H1 (cell line): Measurements from ENCODE around the gene MRPS31. TPM values are rescaled to one million over a fixed set of nuclear protein-coding genes. Genes with fewer than 3 reads are reported as not detected.

Experiments
- SIRT6 ChIP-seq: IDR thresholded peaks from one replicate; pipeline ENCODE4 v1.7.1; 2012; ENCODE audit warnings: low read length, inconsistent platforms
- SP2 ChIP-seq: IDR thresholded peaks from 2 replicates; pipeline ENCODE4 v1.6.1; 2012; ENCODE audit warnings: mild to moderate bottlenecking, low read length, inconsistent platforms
- polyA plus RNA-seq, 7 experiments: library from polyadenylated mRNA; depleted of rRNA in 3 of 7; stranded (reverse) in 5 of 7; unstranded in 2 of 7; fragments of >200 nt in 5 of 7; fragments of 200-250 nt in 2 of 7; gene quantifications; 1 replicate in 5 of 7; 2 replicates in 1 of 7; 4 replicates in 1 of 7; pipeline versions ENCODE4 v1.2.1 to v1.2.3, GENCODE V29; 2011 to 2013; ENCODE audit warnings: missing spikeins in 2 of 7, mixed read lengths in 2 of 7
- total RNA-seq: library from RNA; stranded (reverse); fragmentation: NEBNext Ultra II Directional; extraction: Animal tissue kit (Norgen Biotek cat#: 25700); gene quantifications from 2 replicates; pipeline ENCODE4 v1.2.1, GENCODE V29; 2021

The MRPS31 gene
- total and polyA plus RNA-seq, 2 of the 8 experiments (the other 6 are each of a cell fraction or from before 2014, with no cell fraction given), result 13.6 to 33.3 TPM

- TF ChIP-seq SP2 (no peak), SIRT6 (no peak)
These were observed 12.2 kb downstream of the MRPS31 start (continued) for GRCh38 chr13:40758811-40759210.
